Erythroblast (primary cell): ENCODE data around the gene CHST7.

Source experiments
- GATA1 ChIP-seq: IDR thresholded peaks from 2 replicates; pipeline ENCODE4 v1.6.1; 2011; ENCODE audit warnings: low read depth, mild to moderate bottlenecking, control low read depth, low read length, moderate library complexity
- POLR2A ChIP-seq: IDR thresholded peaks from 2 replicates; pipeline ENCODE4 v1.6.1; 2011; ENCODE audit warnings: mild to moderate bottlenecking, low read length

DNA sequence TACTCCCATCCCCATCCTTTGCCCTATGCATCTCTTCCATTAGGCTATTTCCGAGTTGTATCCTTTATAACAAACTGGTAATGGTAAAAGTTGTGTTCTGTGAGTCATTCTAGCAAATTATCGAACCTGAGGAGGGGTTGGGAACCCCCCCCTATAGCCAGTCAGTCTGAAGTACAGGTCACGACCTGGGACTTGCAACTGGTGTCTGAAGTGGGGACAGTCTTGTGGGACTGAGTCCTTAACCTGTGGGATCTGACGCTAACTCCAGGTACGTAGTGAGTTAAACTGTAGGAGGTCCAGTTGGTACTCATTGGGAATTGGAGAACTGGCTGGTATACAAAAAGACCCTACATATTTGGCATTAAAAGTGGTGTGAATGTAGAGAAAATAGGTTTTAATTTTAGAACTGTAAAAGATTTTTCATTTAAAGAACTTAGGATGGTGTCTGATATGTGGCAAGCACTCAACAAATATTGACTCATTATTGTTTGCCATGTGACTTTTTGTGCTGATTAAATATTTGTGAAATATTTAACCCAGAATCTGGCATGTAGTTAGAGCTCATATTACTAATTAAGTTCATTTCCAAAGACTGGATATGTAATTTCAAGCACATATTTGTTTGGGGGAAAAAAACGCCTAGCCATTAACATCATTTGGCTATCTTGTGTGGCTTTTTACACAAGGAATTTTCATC lies 50.7 kb downstream of the CHST7 start:
- TF ChIP-seq POLR2A (no peak), GATA1 (no peak)
